B cell (primary cell): ENCODE measurements around the gene REPS2.

Experiments
- CTCF ChIP-seq: fragments of 200-600 bp; IDR thresholded peaks from one replicate; pipeline ENCODE4 v1.8.0; 2022; ENCODE audit warnings: antibody characterized with exemption, mild to moderate bottlenecking
- EZH2 ChIP-seq: IDR thresholded peaks from 2 replicates; pipeline ENCODE4 v1.6.1; 2012; ENCODE audit warnings: borderline replicate concordance, low read depth, mild to moderate bottlenecking, moderate library complexity, low read length; ENCODE audit not compliant: insufficient read depth, poor library complexity, severe bottlenecking

- no peak for TF ChIP-seq CTCF
- TF ChIP-seq EZH2 = no peak
Observed at GRCh38 chrX:16986169-16986568, 39.7 kb downstream of the REPS2 start.
